GM12801 (cell line): ENCODE measurements around the gene TMEM92.

Experiments
- CTCF ChIP-seq: IDR thresholded peaks from one replicate; pipeline ENCODE4 v1.5.1; 2011; ENCODE audit warnings: control low read depth; ENCODE audit not compliant: insufficient read length; ENCODE audit errors: extremely low read depth

Gene TMEM92

GRCh38 chr17:50264263-50265113 is 9.8 kb upstream of the TMEM92 start:
- no peak for TF ChIP-seq CTCF

GRCh38 chr17:50265212-50265611 is 9.1 kb upstream of the TMEM92 start:
- TF ChIP-seq CTCF, result no peak

- no peak for TF ChIP-seq CTCF
Measured at GRCh38 chr17:50265690-50266315, 8.5 kb upstream of the TMEM92 start.

GRCh38 chr17:50266384-50267073 is 7.7 kb upstream of the TMEM92 start:
- no peak for TF ChIP-seq CTCF

GRCh38 chr17:50267074-50267841 is 7.0 kb upstream of the TMEM92 start:
- no peak for TF ChIP-seq CTCF

- TF ChIP-seq CTCF, result no peak
Measured at GRCh38 chr17:50268026-50268425, 6.2 kb upstream of the TMEM92 start.

GRCh38 chr17:50268743-50269275 is 5.5 kb upstream of the TMEM92 start:
- TF ChIP-seq CTCF, result no peak
